ENCODE measurements around the gene CCDC171.
"Not testable (repeated sequence)": the region's sequence is repeated elsewhere in the genome, so short reads cannot be mapped to it uniquely, and the experiment has no call there.

Gene CCDC171

GRCh38 chr9:15552636-15553527 is at the start of gene CCDC171:
TSS of gene CCDC171 (plus strand) at chr9:15553043. CDS start at chr9:15564089, 11,046 bp downstream.
- peak; percentile 91 for DNase-seq (ENCODE audit: low read depth in 2 of 2)

- DNase-seq (ENCODE audit: low read depth in 2 of 2), result no peak
These were observed 46.9 kb upstream of the CCDC171 start for GRCh38 chr9:15505921-15506320.

GRCh38 chr9:15509931-15510788 is 42.7 kb upstream of the CCDC171 start:
- no peak for DNase-seq (ENCODE audit: low read depth in 2 of 2)

GRCh38 chr9:15510789-15511575 is 41.9 kb upstream of the CCDC171 start, which contains the start of gene PSIP1:
TSS of gene PSIP1 (minus strand) at chr9:15510970. CDS start at chr9:15510188, 782 bp downstream.
- DNase-seq (ENCODE audit: low read depth in 2 of 2), result peak; percentile 83 to 85

- no peak for DNase-seq (ENCODE audit: low read depth in 2 of 2)
These were observed 40.6 kb upstream of the CCDC171 start for GRCh38 chr9:15512204-15512603.

GRCh38 chr9:15512889-15513288 is 40.0 kb upstream of the CCDC171 start:
- no peak for DNase-seq (ENCODE audit: low read depth in 2 of 2)

- peak in 1 of 2 experiments; percentile 11 for DNase-seq (ENCODE audit: low read depth in 2 of 2)
These were observed 39.5 kb upstream of the CCDC171 start for GRCh38 chr9:15513335-15513734.

- DNase-seq (ENCODE audit: low read depth in 2 of 2), result no peak
These were observed 33.0 kb upstream of the CCDC171 start for GRCh38 chr9:15519831-15520230.

- no peak for DNase-seq (ENCODE audit: low read depth in 2 of 2)
These were observed 31.6 kb upstream of the CCDC171 start for GRCh38 chr9:15521254-15521653.

- no peak for DNase-seq (ENCODE audit: low read depth in 2 of 2)
These were observed 30.6 kb upstream of the CCDC171 start for GRCh38 chr9:15522130-15522755.

GRCh38 chr9:15524845-15525455 is 27.9 kb upstream of the CCDC171 start:
- no peak for DNase-seq (ENCODE audit: low read depth in 2 of 2)

- no peak for DNase-seq (ENCODE audit: low read depth in 2 of 2)
These were observed 26.9 kb upstream of the CCDC171 start for GRCh38 chr9:15525958-15526357.

GRCh38 chr9:15527035-15527434 is 25.8 kb upstream of the CCDC171 start:
- DNase-seq (ENCODE audit: low read depth in 2 of 2), result not testable (repeated sequence)

- DNase-seq (ENCODE audit: low read depth in 2 of 2), result no peak
These were observed 23.1 kb upstream of the CCDC171 start for GRCh38 chr9:15529566-15530324.

GRCh38 chr9:15531380-15531779 is 21.5 kb upstream of the CCDC171 start:
- no peak for DNase-seq (ENCODE audit: low read depth in 2 of 2)

- DNase-seq (ENCODE audit: low read depth in 2 of 2), result no peak
These were observed 11.0 kb upstream of the CCDC171 start for GRCh38 chr9:15541872-15542271.

GRCh38 chr9:15542624-15543023 is 10.2 kb upstream of the CCDC171 start:
- DNase-seq (ENCODE audit: low read depth in 2 of 2), result no peak

GRCh38 chr9:15543047-15543813 is 9.6 kb upstream of the CCDC171 start:
- DNase-seq (ENCODE audit: low read depth in 2 of 2), result peak in 1 of 2 experiments; percentile 5

- no peak for DNase-seq (ENCODE audit: low read depth in 2 of 2)
These were observed 3.2 kb upstream of the CCDC171 start for GRCh38 chr9:15549611-15550010.
